Tibial nerve (tissue), 4 donors: ENCODE results near the gene CD93. TPM values are rescaled to one million over a fixed set of nuclear protein-coding genes. Genes with fewer than 3 reads are reported as not detected.

ENCODE experiments used
- DNase-seq, 2 donors: peaks; one replicate each; pipeline ENCODE4 v3.0.0-alpha.2; 2019; ENCODE audit warnings: low spot score in 2 of 2
- H3K27ac ChIP-seq, 4 donors: fragments of 200-600 bp; sonication (generic) in 3 of 4; one replicate each; pipeline ENCODE4 v1.5.1; 2017 to 2019; ENCODE audit warnings: mild to moderate bottlenecking in 1 of 4
- H3K27me3 ChIP-seq, 2 donors: fragments of 200-600 bp; sonication (generic) in 1 of 2; one replicate each; pipeline versions ENCODE4 v1.5.1 to v1.6.0; 2017 to 2019
- H3K36me3 ChIP-seq, 3 donors: fragments of 200-600 bp; sonication (generic); one replicate each; pipeline ENCODE4 v1.5.1; 2018 to 2019
- H3K4me1 ChIP-seq, 4 donors: fragments of 200-600 bp; sonication (generic) in 3 of 4; one replicate each; pipeline ENCODE4 v1.5.1; 2017 to 2019
- H3K4me3 ChIP-seq, 4 donors: fragments of 200-600 bp; sonication (generic) in 3 of 4; one replicate each; pipeline ENCODE4 v1.5.1; 2017 to 2019; ENCODE audit warnings: mild to moderate bottlenecking in 1 of 4, moderate library complexity in 1 of 4
- H3K9me3 ChIP-seq, 4 donors: fragments of 200-600 bp; sonication (generic) in 3 of 4; one replicate each; pipeline ENCODE4 v1.5.1; 2017 to 2019
- EP300 ChIP-seq, 2 donors: sonication (generic); formaldehyde crosslinking; IDR thresholded peaks; one replicate each; pipeline ENCODE4 v1.6.1; 2017; ENCODE audit warnings: antibody characterized with exemption in 2 of 2, mild to moderate bottlenecking in 1 of 2
- POLR2A ChIP-seq, 2 donors: fragments of 450-650 bp; IDR thresholded peaks; one replicate each; pipeline ENCODE4 v1.6.1; 2017; ENCODE audit warnings: antibody characterized with exemption in 2 of 2, mild to moderate bottlenecking in 2 of 2, moderate library complexity in 2 of 2
- WGBS, 2 donors: methylation state at CpG; one replicate each; pipeline ENCODE4 v1.1.5; 2018; 5-methylcytosine and 5-hydroxymethylcytosine counted together
- total RNA-seq, 4 donors: library from RNA; depleted of rRNA; stranded (reverse); fragments of >200 nt; gene quantifications; one replicate each; pipeline ENCODE4 v1.1.0, GENCODE V29; 2016
- TF ChIP-seq, protein P1 (sequence below), 5 experiments: fragments of 200-600 bp in 3 of 5; fragments of 450-650 bp in 2 of 5; sonication (generic) in 3 of 5; IDR thresholded peaks; one replicate each; pipeline ENCODE4 v1.5.1; 2016 to 2019; ENCODE audit warnings: antibody characterized with exemption in 5 of 5, mild to moderate bottlenecking in 3 of 5, moderate library complexity in 2 of 5

Gene CD93
- total RNA-seq, 4 donors from 2014 or later = 23.0 to 85.1 (median 65.7) TPM

DNA sequence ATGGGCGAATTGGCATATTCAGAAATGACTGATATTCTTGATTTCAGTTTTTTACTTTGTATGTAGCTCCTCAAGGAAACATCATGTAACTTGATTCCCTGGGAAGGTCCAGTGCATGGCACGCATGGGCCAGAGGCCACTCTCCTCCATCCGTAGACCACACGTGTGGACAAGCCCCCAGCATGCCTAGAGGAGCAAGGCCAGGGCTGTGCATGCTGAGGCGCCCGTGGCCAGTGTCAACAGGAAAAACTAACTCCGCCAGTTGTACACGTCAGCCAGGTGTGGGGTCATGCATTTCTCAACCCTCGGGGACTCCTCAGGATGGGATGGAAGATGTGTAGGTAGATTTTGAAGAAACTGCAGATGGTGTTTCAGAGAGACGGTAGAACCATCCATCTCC lies 37.8 kb upstream of the CD93 start:
- 81 to 87% methylated on average over 10 of the region's 10 CpGs for WGBS, 2 donors
- no peaks in the 10 kb centered on the region for H3K9me3 ChIP-seq
- H3K4me3 ChIP-seq = no peak overlapping the region
- no peak overlapping the region for H3K27ac ChIP-seq
- DNase-seq = no peak
- TF ChIP-seq, protein P1, sequence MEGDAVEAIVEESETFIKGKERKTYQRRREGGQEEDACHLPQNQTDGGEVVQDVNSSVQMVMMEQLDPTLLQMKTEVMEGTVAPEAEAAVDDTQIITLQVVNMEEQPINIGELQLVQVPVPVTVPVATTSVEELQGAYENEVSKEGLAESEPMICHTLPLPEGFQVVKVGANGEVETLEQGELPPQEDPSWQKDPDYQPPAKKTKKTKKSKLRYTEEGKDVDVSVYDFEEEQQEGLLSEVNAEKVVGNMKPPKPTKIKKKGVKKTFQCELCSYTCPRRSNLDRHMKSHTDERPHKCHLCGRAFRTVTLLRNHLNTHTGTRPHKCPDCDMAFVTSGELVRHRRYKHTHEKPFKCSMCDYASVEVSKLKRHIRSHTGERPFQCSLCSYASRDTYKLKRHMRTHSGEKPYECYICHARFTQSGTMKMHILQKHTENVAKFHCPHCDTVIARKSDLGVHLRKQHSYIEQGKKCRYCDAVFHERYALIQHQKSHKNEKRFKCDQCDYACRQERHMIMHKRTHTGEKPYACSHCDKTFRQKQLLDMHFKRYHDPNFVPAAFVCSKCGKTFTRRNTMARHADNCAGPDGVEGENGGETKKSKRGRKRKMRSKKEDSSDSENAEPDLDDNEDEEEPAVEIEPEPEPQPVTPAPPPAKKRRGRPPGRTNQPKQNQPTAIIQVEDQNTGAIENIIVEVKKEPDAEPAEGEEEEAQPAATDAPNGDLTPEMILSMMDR (IDR thresholded peaks at IDR 0.05) = no peak
- TF ChIP-seq POLR2A (IDR thresholded peaks at IDR 0.05) = no peak
- no peak for TF ChIP-seq EP300 (IDR thresholded peaks at IDR 0.05)
- H3K36me3 ChIP-seq = no peaks in the 10 kb centered on the region
- H3K27me3 ChIP-seq = no peaks in the 10 kb centered on the region
- peaks cover 0 to 9% (median 0%) of the 10 kb centered on the region in 4 donors for H3K4me1 ChIP-seq

DNA sequence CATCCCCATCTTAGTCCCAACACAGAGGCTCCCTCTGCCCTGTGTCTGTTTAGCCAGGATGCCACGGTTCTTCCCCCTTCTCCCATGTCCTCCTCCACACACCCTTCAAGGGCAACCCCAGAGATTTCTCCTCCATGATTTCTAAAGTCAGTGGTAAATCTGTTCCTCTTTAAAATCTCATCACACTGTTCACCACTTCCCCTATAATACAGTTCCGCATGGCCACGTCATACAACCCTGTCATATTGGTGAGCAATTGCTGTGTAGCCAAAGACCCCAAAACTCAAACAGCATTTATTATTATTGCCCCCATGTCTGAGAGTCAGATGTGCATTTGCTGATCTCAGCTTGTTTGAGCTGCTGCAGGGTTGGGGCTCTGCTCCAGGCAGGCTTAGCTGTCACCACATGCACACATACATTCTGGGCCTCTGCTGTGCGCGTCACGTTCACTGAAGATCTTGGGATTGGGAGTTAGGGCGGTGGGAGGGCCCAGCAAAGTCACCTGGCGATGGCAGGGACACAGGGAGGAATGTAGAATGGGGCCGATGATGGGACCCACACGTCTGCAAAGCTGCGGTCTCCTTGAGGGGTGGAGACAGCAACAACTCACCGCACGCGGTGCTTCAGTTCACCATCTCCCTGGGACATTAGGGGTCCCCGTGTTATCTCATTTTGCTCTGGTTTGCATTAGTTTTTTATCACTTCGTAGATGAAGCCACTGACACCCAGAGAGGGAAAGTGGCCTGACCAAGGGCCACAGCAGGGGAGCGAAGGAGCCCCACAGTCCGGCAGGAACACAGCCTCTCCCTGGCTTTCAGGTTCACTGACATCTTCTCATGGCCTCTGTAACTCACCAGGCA lies 36.9 kb upstream of the CD93 start:
- Histone ChIP-seq H3K4me1 (peaks cover 0 to 9% (median 0%) of the 10 kb centered on the region in 4 donors), H3K36me3 (no peaks in the 10 kb centered on the region), H3K27ac (no peak overlapping the region), H3K4me3 (no peak overlapping the region), H3K9me3 (no peaks in the 10 kb centered on the region), H3K27me3 (no peaks in the 10 kb centered on the region)
- TF ChIP-seq, protein P1 (IDR thresholded peaks at IDR 0.05) = no peak
- no peak for TF ChIP-seq POLR2A (IDR thresholded peaks at IDR 0.05)
- no peak for DNase-seq
- WGBS, 2 donors = 91 to 94% methylated on average over 16 to 17 of the region's 18 CpGs

DNA sequence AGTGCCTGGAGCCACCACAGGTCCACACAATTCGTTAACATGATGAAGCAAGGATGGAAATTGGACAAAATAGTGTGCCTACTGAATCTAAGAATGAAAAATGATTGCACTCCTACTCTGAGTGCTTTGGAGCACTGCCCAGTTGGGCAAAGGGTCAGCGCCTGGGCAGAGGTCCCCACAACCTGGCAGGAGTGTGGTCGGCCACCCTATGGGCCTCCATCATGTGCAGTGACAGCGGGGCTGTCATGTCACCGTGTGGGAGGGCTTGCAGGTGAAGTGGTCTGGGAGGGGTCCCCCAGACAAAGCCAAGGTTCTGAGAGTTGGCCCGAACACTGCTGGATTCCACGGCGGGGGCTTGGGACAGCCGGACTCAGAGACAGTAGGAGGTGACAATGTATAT lies 36.2 kb upstream of the CD93 start:
- Histone ChIP-seq H3K9me3 (no peaks in the 10 kb centered on the region), H3K4me3 (no peak overlapping the region), H3K4me1 (peaks cover 0 to 9% (median 0%) of the 10 kb centered on the region in 4 donors), H3K27me3 (no peaks in the 10 kb centered on the region), H3K27ac (no peak overlapping the region), H3K36me3 (no peaks in the 10 kb centered on the region)
- DNase-seq = no peak
- WGBS, 2 donors = 86 to 91% methylated on average over 5 to 6 of the region's 9 CpGs
- TF ChIP-seq EP300 (IDR thresholded peaks at IDR 0.05) = no peak
- TF ChIP-seq, protein P1 (IDR thresholded peaks at IDR 0.05) = no peak
- TF ChIP-seq POLR2A (IDR thresholded peaks at IDR 0.05) = no peak

DNA sequence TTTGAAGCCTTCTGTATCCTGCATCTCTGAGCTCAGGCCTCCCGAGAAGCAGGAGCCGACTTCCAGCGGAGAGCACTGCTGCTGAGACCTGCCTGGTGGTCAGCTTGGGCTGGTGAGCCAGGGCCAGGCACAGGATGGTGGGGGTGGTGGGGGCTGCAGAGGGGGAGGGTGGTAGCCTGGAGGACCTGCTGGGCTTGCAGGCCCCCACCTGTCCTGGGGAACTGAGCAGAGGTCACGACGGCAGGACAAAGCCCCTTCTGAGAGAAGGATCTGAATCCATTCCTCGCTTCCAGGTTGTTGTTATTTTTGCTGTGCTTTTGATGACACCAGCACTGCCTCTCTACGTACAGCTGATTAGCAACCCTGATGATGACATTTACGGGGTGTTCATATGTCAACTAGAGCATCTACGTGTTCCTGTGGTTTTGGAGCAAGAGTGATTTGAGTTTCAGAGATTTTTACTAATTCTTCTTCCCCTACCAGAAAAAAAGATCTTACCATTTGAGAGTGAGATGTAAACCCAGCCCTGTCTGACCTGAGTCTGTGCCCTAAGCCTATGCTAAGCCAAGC lies 35.7 kb upstream of the CD93 start:
- peaks cover 0 to 9% (median 0%) of the 10 kb centered on the region in 4 donors for H3K4me1 ChIP-seq
- H3K9me3 ChIP-seq = no peaks in the 10 kb centered on the region
- H3K4me3 ChIP-seq = no peak overlapping the region
- no peak overlapping the region for H3K27ac ChIP-seq
- H3K27me3 ChIP-seq = no peaks in the 10 kb centered on the region
- 73 to 82% methylated on average over 6 to 9 of the region's 9 CpGs for WGBS, 2 donors
- H3K36me3 ChIP-seq = no peaks in the 10 kb centered on the region
- TF ChIP-seq POLR2A (IDR thresholded peaks at IDR 0.05) = no peak
- TF ChIP-seq, protein P1 (IDR thresholded peaks at IDR 0.05) = no peak
- no peak for TF ChIP-seq EP300 (IDR thresholded peaks at IDR 0.05)
- no peak for DNase-seq
